Colon (tissue), 2 donors: ENCODE results near the gene SLC44A1.

Source experiments
- FAIRE-seq: peaks from 2 replicates; lab custom pipeline; 2012; peaks lifted over from hg19 to GRCh38; lab: Jason Lieb, UNC
- donor health status: control.
- donor health status: control.

Gene SLC44A1

DNA sequence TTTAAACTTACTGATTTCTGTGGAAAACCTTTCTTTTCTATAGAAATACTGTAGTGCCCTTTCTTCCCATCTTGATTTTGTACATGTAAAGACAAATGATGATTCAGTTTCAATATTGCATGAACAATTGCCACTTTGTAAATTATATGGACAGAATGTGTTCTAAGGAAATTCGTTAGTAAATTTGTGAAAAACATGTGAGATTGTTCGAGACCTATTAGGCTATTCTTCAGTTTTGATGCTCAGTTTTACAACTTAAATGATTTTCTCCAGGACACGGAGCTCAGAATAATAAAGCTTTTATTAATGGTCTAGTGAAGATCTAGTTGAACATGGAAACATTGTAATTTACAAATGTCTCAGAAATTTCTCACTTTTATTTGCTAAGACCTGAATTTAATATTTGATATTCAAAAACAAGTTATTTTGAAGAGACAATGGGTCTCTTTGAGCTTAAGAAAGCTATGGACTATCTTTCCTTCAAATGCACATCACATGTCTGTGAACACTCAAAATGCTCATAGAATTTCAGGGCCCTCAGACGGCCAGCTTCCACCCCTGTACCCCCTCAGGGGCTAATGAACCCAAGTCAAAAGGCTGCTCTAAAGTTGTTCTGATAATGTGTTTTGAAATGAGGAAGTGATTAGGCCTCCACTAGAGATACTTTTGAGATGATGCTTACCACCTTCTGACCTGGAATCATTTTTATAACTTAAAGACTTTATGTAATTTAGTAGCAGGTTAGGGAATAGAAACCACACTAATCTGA, 149.3 kb downstream of the SLC44A1 start:
- FAIRE-seq = no peak

DNA sequence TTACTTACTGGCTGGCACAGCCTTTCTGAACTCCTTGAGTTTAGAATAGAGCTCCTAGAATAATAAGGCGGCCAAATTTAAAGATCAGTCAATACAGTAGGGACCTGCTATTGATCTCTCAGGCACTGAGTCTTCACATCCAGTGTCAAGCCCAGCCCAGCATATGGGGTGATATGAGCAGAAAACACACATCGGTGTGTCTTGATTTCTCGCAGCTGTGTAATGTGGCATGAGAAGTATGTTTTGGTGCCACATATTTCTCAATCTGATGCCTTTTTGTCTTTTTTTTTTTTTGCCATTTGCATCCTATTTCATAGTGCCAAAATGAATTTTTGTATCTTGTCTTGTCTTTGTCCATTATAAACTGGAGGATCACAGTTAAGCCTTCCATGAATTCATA, 152.0 kb downstream of the SLC44A1 start:
- no peak for FAIRE-seq

DNA sequence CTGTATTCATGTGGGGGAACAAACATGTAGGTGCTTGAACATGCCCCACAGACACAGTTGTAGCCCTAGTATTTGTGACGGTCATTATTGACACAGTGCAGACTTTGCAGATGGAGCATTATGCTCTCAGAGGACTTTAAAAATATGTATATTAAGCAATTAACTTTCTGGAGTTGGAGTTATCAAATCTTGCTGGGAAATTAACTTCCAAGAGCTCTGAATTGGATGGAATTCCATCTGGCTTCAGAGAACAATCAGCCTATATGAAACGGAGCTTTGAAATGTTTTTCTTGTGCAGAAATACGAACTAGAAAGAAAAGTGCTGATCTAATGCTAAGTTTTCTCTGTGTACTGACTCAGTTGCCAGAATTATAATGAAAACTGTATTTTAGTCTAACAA, 152.4 kb downstream of the SLC44A1 start:
- FAIRE-seq = no peak

DNA sequence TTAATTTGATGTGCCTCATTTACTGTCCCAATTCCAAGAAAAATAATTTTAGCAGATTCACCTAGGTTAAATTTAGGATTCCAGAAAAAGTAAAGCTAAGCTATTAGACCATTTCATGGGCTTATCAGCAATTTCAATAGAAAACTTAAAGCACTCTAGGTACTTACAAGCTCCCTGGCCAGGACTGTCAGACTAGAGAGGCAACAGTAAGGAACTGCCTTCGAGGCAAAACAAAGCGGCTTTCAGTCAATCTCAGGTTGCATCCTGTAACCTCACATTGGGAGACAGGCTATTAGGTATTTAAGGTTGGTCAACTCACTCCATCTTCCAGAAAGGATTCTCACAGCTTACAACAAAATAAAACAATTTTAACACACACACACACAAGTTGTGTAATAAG, 154.7 kb downstream of the SLC44A1 start:
- FAIRE-seq = no peak

DNA sequence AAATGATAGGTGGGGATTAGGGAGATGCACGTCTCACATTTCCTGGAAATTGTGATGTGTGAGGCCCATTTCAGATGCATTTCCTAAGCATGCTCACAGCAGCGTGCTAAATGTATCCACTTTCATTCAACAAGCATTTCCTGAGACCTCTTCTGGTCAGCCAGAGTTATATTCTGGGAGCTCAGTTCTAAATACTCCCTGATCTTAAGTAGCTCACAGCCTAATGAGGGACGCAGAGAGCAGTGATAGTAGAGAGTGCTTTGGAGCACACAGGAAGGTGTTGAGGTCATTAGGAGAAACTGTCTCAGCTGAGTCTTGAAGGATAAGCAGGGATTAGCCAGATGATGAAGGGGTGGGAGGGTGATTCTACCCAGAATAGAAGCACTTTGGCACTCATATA, 157.2 kb downstream of the SLC44A1 start:
- no peak for FAIRE-seq

DNA sequence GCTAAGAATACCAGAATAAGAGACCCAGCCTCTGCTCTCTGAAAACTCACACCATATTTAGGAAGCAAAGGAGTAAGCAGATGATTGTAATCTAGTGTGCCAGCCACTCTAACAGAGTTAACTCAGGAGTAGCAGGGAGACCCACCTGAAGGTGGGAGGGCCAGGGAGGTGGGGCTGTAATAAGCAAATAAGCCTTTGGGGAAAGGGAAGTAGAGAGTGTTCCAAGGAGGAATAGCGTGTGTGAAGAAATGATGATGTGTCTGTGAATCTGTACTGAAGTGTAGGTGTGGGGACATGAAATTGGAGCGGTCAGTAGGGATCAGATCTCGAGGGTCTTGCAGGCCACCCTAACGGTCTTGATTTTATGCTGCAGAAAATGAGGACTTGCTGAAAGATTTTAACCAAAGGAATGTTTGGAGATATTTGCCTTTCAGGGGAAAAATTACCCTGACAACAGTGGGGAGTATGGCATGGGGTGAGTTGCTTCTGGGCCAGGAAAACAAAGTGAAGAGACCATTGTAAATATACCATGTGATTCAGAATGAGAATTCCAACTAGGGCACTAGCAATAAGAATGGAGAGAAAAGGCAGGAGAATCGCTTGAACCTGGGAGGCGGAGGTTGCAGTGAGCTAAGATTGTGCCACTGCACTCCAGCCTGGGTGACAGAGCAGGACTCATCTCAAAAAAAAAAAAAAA, 159.2 kb downstream of the SLC44A1 start:
- no peak for FAIRE-seq

DNA sequence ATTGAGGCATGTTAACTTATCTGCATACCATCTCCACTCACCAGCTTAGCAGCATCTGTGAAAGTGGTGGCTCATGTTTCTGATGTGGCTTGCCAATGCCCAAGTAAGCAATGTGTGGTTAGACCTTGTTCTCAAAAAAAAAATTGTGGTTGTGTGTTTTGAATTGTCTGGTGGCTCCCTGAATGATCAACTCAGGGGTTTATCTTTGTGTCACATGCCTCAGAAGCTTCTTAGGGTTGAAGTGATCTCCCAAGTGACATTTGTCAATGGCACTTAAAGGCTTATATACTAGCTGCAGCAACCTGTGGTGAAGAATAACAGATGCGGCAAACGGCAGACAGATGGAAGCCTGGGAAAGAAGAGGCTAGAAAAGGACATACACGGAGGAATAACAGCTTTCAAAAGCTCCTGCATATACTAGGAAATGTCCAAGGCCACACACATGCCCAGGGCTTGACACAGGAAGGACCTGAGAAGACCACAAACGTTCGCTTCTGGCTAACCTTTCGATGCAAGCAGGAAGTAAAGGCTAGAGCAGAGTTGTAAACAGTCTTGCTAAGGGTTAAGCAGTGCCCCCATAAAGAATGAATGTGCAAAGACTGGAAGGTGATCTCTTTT, 161.2 kb downstream of the SLC44A1 start:
- no peak for FAIRE-seq

DNA sequence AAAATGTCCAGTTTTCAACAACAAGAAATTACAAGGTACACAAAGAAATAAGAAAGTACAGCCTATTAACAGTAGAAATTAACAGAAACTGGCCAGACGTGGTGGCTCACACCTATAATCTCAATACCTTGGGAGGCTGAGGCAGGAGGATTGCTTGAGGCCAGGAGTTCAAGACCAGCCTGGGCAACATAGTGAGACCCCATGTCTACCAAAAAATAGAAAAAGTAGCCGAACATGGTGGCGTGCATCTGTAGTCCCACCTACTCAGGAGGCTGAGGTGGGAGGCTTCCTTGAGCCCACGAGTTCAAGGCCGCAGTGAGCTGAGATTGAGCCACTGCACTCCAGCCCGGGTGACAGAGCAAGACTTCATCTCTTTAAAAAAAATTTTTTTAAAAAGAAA, 161.9 kb downstream of the SLC44A1 start:
- no peak for FAIRE-seq

DNA sequence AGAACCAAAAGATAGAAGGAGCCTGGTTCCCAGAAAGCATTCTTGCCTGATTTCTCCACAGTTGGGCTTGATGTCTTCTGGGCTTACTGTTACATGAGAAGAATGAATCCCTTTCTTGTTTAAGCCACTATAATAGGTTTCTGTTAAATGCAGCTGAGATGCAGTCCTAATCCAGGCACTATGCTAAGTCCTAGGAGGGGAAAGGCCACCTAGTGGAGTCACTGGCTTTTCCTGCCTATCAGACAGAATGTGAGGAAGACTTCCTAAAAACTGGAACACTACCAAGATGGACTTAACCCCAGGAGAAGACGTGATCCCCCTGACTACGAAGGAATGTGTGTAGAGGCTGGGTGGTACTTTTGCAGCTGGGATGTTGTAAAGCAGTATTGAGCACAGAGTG, 169.1 kb downstream of the SLC44A1 start:
- no peak for FAIRE-seq

DNA sequence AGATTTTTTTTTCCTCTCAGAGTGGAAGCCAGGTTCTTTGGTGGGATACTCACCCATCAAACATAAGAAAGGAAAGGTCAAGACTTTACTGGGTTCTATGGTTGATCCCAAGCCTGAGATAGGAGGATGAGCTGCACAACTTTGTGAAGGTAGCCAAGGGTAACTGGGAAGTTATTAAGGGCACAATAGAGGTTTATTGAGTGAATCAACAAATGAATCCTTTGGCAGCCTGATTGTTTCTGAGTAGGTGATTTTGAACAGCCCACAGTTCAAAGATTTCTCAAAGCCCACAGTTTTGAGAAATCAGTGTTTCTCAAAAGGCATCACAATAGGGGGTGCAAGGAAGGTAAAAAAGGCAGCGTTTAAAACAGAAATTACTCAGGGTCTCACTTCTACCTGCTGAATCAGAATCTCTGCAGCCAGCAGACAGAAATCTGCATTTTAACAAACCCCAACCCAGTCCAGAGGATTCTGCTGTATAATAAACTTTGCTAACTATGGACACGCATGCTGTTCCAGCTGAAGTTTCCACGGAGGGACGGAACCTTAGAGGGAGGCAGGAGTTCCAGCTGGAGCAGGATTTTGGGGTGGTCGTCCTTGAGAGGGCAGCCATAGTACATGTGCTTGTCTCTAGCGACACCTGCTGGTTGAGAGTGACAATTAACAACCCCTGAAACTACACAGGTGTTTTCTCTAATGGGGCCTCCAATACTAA, 170.7 kb downstream of the SLC44A1 start:
- no peak for FAIRE-seq

DNA sequence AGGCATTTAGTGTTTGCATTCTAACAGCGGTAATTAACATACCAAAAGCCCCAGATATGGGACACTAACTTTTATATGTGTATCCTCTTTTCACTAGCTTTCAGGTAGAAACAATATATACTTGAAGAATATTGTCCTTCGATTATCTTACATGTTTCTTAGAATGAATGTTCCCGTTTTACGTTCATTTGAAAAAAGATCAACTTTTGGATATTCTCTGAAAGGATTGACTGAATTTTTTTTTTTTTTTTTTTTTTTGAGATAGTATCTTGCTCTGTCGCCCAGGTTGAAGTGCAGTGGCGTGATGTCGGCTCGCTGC, 171.2 kb downstream of the SLC44A1 start:
- FAIRE-seq = no peak

DNA sequence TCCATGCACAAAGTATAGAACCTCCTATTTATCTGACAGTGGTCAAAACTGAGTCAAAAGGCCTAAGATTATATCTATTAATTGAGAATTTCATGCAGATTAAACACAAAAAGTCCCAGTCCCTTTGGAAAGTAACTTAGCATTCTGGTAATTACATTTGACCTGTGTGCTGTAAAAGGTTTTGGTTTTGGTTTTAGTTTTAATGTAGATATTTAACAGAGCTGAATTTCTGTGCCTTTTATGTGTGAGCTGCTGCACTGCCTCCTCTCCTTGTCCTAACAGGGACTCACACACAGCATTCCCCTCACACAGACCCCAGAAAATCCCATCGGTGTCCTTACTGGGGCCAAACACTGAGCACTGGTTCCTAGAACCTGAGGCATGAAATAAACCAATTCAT, 172.4 kb downstream of the SLC44A1 start:
- FAIRE-seq = no peak

DNA sequence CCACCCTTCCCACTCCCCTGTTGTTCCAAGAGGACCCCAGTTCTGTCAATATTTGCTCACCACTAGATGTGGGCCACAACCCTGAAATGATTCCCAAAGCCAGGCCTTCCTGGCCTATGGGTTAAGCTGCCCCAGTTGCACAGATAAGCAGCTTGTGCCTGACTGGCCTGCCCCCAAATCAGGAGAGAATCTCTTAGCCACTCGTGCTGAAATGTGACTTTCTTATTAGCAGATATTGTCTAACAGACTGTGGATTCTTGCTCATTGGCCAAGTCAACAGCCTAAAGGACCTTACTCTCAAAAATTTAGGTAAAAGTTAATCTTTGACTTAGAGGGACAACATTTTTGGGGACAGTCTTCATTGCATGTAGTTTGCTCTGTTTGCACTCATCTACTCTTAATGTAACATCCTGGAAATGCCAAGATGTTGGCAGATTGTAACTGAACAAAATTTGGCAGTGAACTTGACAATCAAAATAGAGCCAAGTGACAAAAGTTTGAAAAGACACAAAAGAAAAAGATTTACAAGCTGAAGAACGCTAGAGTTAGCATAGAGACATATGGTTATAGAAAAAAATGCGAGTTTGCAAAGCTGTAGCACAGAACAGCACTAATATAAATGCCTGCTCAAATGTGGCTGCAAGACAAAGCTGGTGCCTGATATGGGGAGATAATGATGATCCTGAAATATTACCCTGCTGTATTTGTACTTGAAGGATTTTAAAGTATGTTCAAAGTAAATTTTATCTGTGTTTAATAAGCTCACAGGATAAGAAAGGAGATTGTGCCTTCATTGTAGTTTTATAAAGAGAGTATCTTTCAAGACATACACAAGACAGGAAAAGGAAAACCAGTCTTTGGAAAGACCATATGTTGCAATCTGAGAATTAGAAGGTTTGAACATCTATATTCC, 174.4 kb downstream of the SLC44A1 start:
- no peak for FAIRE-seq

DNA sequence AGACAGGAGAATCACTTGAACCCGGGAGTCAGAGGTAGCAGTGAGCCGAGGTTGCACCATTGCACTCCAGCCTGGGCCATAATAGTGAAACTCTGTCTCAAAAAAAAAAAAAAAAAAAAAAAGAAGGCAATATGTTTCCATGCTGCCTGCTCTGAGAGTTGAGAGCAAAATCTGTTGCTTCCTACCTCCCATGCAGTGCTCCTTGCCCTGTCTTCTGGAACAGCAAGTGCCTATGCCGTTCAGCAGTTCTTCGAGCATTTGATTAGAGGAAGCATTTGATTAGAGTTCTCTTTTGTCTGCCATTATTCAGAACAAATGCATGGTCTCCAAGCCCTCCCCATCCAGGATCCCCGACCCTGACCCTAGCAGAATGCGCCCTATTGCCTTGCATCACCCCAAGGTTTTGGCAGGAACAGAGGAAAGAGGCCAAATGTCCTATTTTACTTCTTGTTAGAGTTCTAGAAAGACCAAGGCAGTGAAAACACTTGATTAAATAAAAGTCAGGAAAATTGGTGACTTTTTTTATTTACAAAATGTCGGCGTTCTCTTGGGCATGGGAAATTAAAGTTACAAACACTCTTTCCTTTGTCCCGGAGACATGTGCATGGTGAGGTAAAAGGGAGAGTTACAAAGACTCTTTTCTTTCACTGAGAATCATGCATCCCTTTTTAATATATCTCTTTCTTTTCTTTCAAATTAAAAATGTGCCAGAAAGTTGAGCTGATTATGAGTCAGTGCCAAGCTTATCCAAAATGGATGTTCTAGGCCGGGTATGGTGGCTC, 175.6 kb downstream of the SLC44A1 start:
- no peak for FAIRE-seq

DNA sequence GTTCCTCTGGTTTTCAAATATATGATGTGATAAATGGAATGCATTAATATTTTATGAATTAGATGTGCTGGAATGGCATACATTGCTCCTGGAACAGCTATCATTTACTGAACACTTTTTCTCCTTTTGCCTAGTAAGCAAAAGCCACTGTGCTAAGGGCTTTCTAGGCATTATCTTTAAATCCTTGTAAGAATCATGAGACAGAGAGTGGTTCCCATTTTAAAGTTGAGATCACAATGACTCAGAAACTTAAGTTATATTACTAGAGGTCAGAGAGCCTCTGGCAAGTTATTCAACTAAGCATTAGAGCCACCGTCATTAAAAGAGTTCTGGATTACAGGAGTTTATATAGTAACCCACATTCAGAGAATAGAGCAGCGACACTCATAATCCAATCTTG, 176.7 kb downstream of the SLC44A1 start:
- FAIRE-seq = no peak

DNA sequence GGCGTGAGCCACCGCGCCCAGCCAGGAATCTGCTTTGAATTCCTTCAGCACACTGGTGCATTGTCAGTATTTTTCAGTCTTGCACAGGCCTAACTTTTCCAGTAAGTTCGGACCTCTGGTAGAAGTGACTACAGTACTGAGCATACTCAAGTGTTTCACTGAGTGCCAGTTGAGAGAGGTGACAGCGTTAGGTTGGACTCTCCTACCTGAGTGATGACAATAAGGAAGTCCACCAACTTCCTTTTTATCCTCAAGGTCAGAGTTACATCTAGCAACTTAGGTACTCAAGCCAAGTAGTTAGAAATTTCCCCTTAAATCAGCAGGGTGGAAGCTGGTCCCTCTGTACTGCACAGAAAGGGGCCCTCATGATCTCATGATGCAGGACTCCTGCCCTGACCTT, 177.4 kb downstream of the SLC44A1 start:
- no peak for FAIRE-seq

DNA sequence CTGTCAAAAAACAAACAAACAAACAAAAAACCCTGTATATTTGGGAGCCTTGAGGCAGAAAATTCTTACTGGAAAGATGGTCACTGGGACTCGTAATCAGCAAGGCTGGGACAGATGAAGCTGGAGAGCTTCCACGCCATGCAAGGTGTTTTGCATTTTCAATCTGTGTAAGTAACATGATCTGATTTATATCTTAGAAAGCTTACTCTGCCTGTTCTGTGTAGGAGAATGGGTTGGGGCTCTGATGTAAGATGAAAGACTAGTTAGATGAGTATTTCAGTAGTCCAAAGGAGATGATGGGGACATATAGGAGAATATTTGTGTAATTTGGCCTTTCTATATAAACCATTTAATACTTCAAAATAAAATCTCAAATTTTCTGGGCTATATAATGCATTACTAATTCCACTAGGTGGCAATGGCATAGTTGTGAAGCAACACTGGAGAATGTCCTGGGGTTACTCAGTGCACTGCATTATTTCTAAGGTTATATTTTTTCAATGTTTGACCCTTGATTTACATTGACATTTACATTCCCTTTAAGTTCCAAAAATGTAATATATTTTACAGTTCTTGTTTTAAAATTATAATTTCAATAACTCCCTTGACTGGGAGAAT, 181.5 kb downstream of the SLC44A1 start:
- no peak for FAIRE-seq

DNA sequence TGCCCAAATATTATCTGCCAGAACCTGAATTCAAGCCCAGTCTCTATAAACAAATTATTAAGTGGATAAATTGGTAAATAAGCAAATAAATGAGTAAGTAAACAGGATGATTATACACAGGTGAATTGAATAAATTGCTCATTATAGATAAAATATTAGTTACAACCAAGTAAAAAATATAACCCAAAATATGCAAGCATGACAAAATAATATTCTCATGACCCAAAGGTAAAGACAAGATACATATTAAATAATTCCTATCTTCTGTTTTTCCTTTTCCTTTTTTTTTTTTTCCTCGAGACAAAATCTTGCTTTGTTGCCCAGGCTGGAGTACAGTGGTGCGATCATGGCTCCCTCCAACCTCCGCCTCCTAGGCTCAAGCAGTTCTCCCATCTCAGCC, 182.2 kb downstream of the SLC44A1 start:
- no peak for FAIRE-seq

DNA sequence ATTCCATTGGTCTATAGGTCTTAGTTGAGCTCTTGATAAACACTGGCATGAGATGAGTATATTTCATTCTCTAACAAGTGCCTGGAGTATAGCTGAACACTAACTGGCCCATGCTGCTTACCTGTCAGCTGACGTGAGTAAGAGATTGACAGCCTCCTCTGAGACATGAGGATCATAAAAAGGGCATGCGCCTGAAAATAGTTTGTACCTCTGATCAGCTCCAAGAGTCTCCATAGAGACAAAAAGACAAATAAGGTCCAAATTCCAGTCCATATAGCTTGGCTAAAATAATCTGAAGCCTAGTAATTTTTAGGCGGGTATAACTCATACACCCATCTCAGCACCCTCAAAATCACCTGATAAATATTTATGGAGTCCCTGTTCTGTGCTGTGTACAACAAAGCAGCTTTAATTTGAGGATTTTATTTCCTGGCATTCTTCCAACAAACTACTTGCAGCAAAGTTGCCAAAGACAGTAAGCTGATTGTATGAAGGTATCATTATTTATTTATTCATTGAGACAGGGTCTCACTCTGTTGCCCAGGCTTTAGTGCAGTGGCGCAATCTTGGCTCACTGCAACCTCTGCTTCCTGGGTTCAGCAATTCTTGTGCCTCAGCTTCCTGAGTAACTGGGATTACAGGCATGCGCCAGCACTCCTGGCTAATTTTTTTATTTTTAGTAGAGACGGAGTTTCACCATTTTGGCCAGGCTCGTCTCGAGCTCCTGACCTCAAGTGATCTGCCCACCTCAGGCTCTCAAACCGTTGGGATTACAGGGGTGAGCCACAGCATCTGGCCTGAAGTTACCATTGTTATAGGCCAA, 187.2 kb downstream of the SLC44A1 start:
- no peak for FAIRE-seq
